Bronchial epithelial cell (primary cell): ENCODE results near the gene IGSF9B. TPM values are rescaled to one million over a fixed set of nuclear protein-coding genes. Genes with fewer than 3 reads are reported as not detected.

Source experiments
- DNase-seq: peaks from one replicate; pipeline ENCODE4 v3.0.0-alpha.2; 2010; ENCODE audit warnings: low read depth
- FAIRE-seq: peaks from 2 replicates; lab custom pipeline; 2011; peaks lifted over from hg19 to GRCh38; lab: Jason Lieb, UNC
- H3K27me3 ChIP-seq: 2 replicates; pipeline ENCODE4 v1.5.1; 2011; ENCODE audit warnings: low read length; ENCODE audit not compliant: control insufficient read depth, insufficient read depth
- H3K36me3 ChIP-seq: 2 replicates; pipeline ENCODE4 v1.5.1; 2011; ENCODE audit warnings: low read length; ENCODE audit not compliant: control insufficient read depth, insufficient read depth
- H3K4me3 ChIP-seq: 2 replicates; pipeline ENCODE4 v1.5.1; 2011; ENCODE audit warnings: mild to moderate bottlenecking, low read depth, low read length, control low read depth
- total RNA-seq: library from RNA; depleted of rRNA; stranded (reverse); fragments of >200 nt; gene quantifications from 2 replicates; pipeline ENCODE4 v1.2.1, GENCODE V29; 2014
- TF ChIP-seq, protein P1 (sequence below): IDR thresholded peaks from 2 replicates; pipeline ENCODE4 v1.5.1; 2011; ENCODE audit warnings: mild to moderate bottlenecking, moderate library complexity, low read length, control low read depth, inconsistent platforms; ENCODE audit not compliant: insufficient read depth, severe bottlenecking

IGSF9B gene
- total RNA-seq, 1 donor from 2014 or later: under 0.01 TPM

DNA sequence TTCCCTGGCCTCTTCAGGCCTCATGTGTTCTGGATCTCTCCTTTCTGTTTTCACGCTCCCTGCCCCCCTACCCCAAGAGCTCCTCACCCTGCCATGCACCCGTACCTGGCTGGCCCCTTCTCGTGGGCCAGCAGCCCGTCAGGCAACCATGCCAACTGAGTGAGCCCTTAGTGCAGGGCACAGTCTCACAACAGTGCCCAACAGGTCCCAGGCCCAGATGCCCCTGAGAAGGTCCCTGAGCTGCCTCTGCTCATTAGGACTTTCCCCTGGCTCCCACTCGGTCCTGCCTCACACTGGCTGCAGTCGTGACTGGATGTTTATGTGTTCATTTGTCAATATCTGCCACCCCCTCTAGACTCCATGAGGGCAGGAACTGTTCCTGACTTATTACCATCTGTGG, 44.8 kb upstream of the IGSF9B start:
- FAIRE-seq (no peak), DNase-seq (no peak)
- TF ChIP-seq, protein P1, sequence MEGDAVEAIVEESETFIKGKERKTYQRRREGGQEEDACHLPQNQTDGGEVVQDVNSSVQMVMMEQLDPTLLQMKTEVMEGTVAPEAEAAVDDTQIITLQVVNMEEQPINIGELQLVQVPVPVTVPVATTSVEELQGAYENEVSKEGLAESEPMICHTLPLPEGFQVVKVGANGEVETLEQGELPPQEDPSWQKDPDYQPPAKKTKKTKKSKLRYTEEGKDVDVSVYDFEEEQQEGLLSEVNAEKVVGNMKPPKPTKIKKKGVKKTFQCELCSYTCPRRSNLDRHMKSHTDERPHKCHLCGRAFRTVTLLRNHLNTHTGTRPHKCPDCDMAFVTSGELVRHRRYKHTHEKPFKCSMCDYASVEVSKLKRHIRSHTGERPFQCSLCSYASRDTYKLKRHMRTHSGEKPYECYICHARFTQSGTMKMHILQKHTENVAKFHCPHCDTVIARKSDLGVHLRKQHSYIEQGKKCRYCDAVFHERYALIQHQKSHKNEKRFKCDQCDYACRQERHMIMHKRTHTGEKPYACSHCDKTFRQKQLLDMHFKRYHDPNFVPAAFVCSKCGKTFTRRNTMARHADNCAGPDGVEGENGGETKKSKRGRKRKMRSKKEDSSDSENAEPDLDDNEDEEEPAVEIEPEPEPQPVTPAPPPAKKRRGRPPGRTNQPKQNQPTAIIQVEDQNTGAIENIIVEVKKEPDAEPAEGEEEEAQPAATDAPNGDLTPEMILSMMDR: no peak
- no peaks in the 10 kb centered on the region for H3K36me3 ChIP-seq
- no peak overlapping the region for H3K4me3 ChIP-seq
- no peaks in the 10 kb centered on the region for H3K27me3 ChIP-seq

DNA sequence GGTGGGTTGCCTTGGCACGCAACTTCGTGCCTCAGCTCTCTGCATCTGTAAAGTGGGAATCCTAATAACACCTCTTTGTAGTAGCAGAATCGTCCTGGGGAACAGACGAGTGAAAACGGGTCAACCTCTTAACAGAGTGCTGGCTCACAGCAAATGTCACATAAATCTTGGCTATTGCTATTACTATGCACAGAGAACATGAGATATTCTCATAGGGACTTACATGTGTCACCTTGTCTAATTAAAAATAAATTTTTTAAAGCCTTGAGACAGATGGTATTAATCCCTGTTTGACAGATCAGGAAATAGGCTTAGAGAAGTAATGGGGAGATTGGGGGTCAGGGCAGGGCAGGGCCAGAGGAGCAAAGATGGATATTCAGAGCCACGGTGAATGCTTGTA, 44.3 kb upstream of the IGSF9B start:
- FAIRE-seq (no peak), DNase-seq (no peak)
- Histone ChIP-seq H3K27me3 (no peaks in the 10 kb centered on the region), H3K36me3 (no peaks in the 10 kb centered on the region), H3K4me3 (no peak overlapping the region)
- TF ChIP-seq, protein P1: no peak

- FAIRE-seq (no peak), DNase-seq (no peak)
- no peaks in the 10 kb centered on the region for H3K27me3 ChIP-seq
- H3K4me3 ChIP-seq: no peak overlapping the region
- no peaks in the 10 kb centered on the region for H3K36me3 ChIP-seq
- TF ChIP-seq, protein P1: no peak
Observed at GRCh38 chr11:133999355-133999754, 42.6 kb upstream of the IGSF9B start.

GRCh38 chr11:133997554-133997953, 40.8 kb upstream of the IGSF9B start:
- TF ChIP-seq, protein P1: no peak
- no peaks in the 10 kb centered on the region for H3K36me3 ChIP-seq

GRCh38 chr11:133996671-133997070, 39.9 kb upstream of the IGSF9B start:
- DNase-seq (no peak), FAIRE-seq (no peak)
- H3K4me3 ChIP-seq: no peak overlapping the region
- no peaks in the 10 kb centered on the region for H3K27me3 ChIP-seq
- no peaks in the 10 kb centered on the region for H3K36me3 ChIP-seq
- TF ChIP-seq, protein P1: no peak

More at GRCh38 chr11:133997554-133997953, 40.8 kb upstream of the IGSF9B start:
- DNase-seq (no peak), FAIRE-seq (no peak)
- no peak overlapping the region for H3K4me3 ChIP-seq
- H3K27me3 ChIP-seq: no peaks in the 10 kb centered on the region

DNA sequence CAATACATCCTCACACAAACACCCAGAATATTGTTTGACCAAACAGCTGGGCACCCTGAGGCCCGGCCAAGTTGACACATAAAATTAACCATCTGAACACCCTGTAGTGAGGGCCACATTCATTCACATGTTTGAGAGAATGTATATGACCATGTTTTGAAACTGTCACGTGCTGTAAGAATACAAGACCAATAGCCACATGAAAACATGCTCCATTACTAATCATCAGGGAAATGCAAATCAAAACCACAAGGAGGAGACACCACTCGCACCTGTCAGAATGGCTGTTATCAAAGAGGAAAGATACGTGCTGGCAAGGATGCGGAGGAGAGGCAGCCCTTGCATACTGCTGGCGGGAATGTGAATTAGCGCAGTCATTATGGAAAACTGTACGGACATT, 38.3 kb upstream of the IGSF9B start:
- FAIRE-seq (no peak), DNase-seq (no peak)
- TF ChIP-seq, protein P1: no peak
- H3K36me3 ChIP-seq: no peaks in the 10 kb centered on the region
- no peaks in the 10 kb centered on the region for H3K27me3 ChIP-seq
- no peak overlapping the region for H3K4me3 ChIP-seq
